NCI-H146 treated with DMSO at 0.1 percent for 48 hours (cell line): ENCODE measurements around the gene CTXN1.
"Not testable (repeated sequence)": the region's sequence is repeated elsewhere in the genome, so short reads cannot be mapped to it uniquely, and the experiment has no call there.

Experiments used
- DNase-seq: peaks from one replicate; lab custom pipeline; 2025; ENCODE audit not compliant: unreplicated experiment; lab: John Stamatoyannopoulos, UW

Gene CTXN1

GRCh38 chr19:7902796-7903243 lies 23.1 kb downstream of the CTXN1 start:
- DNase-seq: no peak

GRCh38 chr19:7901337-7901736 lies 24.6 kb downstream of the CTXN1 start:
- DNase-seq: no peak

- no peak for DNase-seq
Measured at GRCh38 chr19:7900931-7901330, 25.0 kb downstream of the CTXN1 start.

GRCh38 chr19:7900401-7900870 lies 25.5 kb downstream of the CTXN1 start:
- DNase-seq: no peak

DNA sequence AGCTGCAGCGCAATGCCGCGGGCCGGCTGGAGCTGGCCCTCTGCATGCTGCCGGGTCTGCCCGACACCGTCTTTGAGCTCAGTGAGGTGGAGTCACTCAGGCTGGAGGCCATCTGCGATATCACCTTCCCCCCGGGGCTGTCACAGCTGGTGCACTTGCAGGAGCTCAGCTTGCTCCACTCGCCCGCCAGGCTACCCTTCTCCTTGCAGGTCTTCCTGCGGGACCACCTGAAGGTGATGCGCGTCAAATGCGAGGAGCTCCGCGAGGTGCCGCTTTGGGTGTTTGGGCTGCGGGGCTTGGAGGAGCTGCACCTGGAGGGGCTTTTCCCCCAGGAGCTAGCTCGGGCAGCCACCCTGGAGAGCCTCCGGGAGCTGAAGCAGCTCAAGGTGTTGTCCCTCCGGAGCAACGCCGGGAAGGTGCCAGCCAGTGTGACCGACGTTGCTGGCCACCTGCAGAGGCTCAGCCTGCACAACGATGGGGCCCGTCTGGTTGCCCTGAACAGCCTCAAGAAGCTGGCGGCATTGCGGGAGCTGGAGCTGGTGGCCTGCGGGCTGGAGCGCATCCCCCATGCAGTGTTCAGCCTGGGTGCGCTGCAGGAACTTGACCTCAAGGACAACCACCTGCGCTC lies 26.1 kb downstream of the CTXN1 start:
- no peak for DNase-seq

DNA sequence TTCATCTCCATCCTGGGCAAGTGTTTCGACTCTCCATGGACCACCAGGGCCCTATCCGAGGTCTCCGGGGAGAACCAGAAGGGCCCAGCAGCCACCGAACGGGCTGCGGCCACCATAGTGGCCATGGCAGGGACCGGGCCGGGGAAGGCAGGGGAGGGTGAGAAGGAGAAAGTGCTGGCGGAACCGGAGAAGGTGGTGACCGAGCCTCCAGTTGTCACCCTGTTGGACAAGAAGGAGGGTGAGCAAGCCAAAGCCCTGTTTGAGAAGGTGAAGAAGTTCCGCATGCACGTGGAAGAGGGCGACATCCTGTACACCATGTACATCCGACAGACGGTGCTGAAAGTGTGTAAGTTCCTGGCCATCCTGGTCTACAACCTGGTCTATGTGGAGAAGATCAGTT lies 27.0 kb downstream of the CTXN1 start:
- DNase-seq: no peak

DNA sequence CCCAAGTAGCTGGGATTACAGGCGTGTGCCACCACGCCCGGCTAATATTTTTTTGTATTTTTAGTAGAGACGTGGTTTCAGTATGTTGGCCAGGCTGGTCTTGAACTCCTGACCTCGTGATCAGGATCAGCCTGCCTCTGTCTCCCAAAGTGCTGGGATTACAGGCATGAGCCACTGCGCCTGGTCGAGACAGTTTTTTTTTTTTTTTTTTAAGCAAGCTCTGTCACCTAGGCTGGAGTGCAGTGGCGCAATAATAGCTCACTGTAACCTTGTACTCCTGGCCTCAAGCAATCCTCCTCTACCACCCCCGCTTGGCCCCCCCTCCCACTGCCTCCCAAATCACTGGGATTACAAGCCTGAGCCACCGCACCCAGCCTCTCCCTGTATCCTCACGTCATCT lies 28.6 kb downstream of the CTXN1 start:
- DNase-seq: no peak

GRCh38 chr19:7895565-7895964 lies 30.4 kb downstream of the CTXN1 start:
- no peak for DNase-seq

DNA sequence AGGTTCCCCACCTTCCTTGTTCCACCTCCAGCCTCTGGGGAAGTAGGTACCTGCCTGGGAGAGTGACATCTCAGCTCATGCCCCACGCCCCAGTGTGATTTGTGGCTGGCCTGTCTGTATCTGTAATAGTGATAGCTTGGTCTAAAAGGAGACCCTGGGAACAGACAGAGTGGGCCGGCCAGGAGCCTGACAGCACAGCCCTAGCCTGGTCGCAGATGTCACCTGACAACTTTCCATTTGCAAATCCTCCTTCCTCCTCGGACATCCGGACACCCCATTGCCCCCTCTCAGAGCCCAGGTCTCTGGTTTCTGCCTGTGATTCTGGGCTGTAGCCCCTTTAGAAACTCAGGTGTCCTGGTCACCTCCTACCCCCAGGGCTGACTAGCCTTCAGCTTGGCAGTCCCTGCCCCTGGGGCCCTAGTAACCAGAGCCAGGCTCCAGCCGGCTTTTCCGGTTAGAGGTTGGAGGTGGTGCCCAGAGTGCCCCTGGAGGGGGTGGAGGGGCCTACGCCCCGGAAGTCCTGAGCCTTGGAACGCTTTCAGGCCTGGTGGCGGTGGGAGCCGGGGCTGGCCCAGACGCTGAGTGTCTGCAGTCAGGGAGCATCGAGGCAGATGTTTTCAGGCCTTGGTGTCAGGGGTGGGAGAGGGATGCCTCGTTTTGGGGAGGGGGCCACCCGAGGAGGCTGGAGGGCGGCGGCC lies 31.2 kb downstream of the CTXN1 start:
- no peak for DNase-seq

DNA sequence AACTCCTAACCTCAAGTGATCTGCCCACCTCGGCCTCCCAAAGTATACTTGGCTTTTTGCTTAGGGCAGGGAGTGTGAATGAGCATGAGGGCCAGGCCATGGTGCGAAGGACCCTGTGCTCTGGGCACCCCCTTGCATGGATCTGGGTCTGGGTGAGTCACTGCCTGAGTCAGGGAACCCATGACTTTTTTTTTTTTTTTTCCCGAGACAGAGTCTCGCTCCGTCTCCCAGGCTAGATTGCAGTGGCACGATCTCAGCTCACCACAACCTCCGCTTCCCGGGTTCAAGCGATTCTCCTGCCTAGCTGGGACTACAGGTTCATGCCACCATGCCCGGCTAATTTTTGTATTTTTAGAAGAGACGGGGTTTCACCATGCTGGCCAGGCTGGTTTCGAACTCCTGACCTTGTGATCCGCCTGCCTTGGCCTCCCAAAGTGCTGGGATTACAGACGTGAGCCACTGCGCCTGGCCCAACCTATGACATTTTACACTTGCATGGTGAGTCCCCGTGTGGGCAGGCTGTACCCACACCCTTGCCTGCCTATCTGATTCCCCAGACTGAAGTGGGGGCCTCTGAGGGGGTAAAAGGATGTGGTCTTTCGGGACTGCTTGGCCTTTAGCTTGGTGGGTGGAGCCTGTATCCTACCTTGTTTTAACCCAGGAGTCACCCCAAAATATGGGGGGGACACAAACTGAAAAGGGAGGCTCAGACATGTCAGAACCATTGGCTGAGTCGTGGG lies 32.4 kb downstream of the CTXN1 start:
- not testable (repeated sequence) for DNase-seq

- no peak for DNase-seq
Measured at GRCh38 chr19:7888826-7889217, 37.1 kb downstream of the CTXN1 start.

- DNase-seq: no peak
Measured at GRCh38 chr19:7888145-7888825, 37.6 kb downstream of the CTXN1 start, which contains the start of gene LRRC8E. TSS of gene LRRC8E (plus strand) at chr19:7888510. CDS start at chr19:7895604, 7,094 bp downstream.

- DNase-seq: no peak
Measured at GRCh38 chr19:7887408-7888144, 38.4 kb downstream of the CTXN1 start.

DNA sequence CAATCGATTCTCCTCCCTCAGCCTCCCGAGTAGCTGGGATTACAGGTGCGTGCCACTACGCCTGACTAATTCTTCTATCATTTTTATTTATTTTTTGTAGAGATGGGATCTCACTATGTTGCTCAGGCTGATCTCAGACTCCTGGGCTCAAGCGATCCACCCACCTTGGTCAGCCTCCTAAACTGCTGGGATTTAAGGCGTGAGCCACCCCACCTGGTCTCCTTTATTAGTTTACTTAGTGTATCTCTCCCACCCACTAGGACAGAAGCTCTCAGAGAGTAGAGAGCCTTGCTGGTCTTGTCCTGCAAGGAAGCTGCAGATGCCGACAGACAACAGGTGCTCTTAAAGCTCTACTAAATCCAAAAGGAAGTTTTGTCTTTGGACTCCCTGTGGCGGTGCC lies 40.1 kb downstream of the CTXN1 start:
- no peak for DNase-seq

DNA sequence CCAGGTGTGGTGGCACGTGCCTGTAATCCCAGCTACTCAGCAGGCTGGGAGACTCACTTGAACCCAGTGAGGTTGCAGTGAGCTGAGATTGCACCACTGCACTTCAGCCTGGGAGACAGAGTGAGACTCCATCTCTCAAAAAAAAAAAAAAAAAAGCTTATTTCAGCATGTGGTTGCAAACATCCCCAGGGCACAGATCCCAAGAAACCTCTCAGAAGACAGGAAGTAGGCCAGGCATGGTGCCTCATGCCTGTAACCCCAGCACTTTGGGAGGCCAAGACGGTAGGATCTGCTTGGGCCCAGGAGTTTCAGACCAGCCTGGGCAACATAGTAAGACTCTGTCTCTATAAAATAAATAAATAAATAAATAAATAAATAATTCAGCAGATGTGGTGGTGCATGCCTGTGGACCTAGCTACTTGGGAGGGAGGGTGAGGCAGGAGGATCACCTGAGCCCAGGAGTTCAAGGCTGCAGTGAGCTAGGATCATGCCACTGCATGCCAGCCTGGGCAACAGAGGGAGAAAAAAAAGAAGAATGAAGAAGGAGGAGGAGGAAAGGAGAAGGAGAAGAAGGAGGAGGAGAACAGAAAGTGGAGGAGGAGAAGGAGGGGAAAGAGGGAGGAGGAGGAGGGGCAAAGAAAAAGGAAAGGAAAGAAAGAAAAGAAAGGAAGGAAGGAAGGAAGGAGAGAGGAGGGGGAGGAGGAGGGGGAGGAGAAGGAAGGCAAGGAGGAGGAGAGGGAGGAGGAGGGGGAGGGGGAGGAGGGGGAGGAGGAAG lies 42.0 kb downstream of the CTXN1 start:
- no peak for DNase-seq

GRCh38 chr19:7883105-7883504 lies 42.8 kb downstream of the CTXN1 start:
- no peak for DNase-seq

DNA sequence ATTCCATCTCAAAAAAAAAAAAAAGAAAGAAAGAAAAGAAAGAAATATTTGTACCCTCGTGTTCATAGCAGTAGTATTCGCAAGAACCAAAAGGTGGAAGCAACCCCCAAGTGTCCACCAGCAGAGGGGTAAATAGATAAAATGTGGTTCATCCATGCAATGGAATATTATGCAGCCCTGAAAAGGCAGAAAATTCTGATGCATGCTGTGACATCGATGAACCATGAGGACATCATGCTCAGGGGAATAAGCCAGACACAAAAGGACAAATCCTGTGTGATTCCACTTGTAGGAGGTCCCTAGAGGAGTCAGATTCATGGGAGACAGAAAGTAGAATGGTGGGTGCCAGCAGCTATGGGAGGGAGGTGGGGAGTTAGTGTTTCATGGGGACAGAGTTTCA lies 44.0 kb downstream of the CTXN1 start:
- no peak for DNase-seq

- no peak for DNase-seq
Measured at GRCh38 chr19:7879836-7880235, 46.1 kb downstream of the CTXN1 start.

DNA sequence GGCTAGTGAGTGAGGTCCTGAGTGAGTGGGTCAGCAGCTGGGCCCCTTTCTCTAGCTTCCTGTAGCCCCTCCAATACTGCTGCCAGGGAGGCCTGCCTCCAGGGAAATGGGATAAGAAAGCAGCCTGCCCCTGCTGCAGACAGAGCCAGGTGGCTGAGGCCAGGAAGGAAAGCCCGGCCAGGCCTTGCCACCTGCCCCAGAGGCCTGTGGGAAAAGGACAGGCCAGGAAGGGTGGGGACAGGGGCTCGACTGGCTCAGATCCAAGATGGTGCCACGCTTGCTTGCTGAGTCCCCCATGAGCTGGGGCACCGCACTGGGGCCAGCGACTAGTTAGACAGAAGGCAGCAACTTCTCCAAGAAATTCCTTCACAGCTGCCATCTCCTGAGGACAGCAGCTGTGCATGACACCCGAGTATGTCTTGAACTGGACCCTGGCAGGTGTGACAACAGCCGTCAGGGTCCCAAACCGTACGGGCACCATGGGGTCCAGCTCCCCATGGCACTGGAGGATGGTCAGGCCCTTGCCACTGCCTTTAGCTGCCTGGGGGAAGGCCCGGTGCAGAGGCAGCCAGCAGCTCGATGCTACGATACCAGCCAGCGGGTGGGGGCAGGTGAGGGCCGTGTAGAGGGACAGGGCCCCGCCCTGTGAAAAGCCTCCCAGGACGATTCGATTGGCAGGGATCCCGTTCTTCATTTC lies 46.7 kb downstream of the CTXN1 start:
- no peak for DNase-seq
